Activated gamma-delta T cell treated with anti-CD3 and anti-CD28 coated beads, Interleukin-2, amount 50 U/mL, for 16 hours (primary cell): ENCODE results near the gene SETD7.
"Not testable (repeated sequence)": the region's sequence is repeated elsewhere in the genome, so short reads cannot be mapped to it uniquely, and the experiment has no call there.

Experiments used
- DNase-seq: peaks from one replicate; pipeline ENCODE4 v3.0.0-alpha.2; 2020; ENCODE audit warnings: low read depth

SETD7 gene

GRCh38 chr4:139465922-139466321 is 90.1 kb downstream of the SETD7 start:
- DNase-seq, result no peak

GRCh38 chr4:139464512-139464911 is 91.5 kb downstream of the SETD7 start:
- DNase-seq, result not testable (repeated sequence)

- no peak for DNase-seq
Measured at GRCh38 chr4:139461022-139461628, 94.9 kb downstream of the SETD7 start.

- DNase-seq, result no peak
Measured at GRCh38 chr4:139460565-139460964, 95.5 kb downstream of the SETD7 start.

GRCh38 chr4:139458999-139459398 is 97.0 kb downstream of the SETD7 start:
- DNase-seq, result no peak

- DNase-seq, result no peak
Measured at GRCh38 chr4:139458543-139458942, 97.5 kb downstream of the SETD7 start.

- no peak for DNase-seq
Measured at GRCh38 chr4:139457318-139457717, 98.7 kb downstream of the SETD7 start.

GRCh38 chr4:139455126-139455538 is 100.9 kb downstream of the SETD7 start:
- no peak for DNase-seq

GRCh38 chr4:139454111-139455045 is 101.6 kb downstream of the SETD7 start, which contains the start of gene RAB33B:
Gene RAB33B (plus strand): TSS chr4:139454121. CDS start chr4:139454196, 75 bp downstream.
- peak; percentile 9 for DNase-seq

- DNase-seq, result peak; percentile 94
Measured at GRCh38 chr4:139453371-139454110, 102.5 kb downstream of the SETD7 start.

- no peak for DNase-seq
Measured at GRCh38 chr4:139453041-139453370, 103.0 kb downstream of the SETD7 start.

- no peak for DNase-seq
Measured at GRCh38 chr4:139451997-139452396, 104.0 kb downstream of the SETD7 start.

GRCh38 chr4:139450586-139450985 is 105.4 kb downstream of the SETD7 start:
- no peak for DNase-seq

GRCh38 chr4:139447078-139447477 is 108.9 kb downstream of the SETD7 start:
- DNase-seq, result not testable (repeated sequence)
